ENCODE results near the gene ZNF669. TPM values are rescaled to one million over a fixed set of nuclear protein-coding genes. Genes with fewer than 3 reads are reported as not detected.

Gene ZNF669
- total RNA-seq, 1 experiment from 2014 or later = 19.5 TPM

DNA sequence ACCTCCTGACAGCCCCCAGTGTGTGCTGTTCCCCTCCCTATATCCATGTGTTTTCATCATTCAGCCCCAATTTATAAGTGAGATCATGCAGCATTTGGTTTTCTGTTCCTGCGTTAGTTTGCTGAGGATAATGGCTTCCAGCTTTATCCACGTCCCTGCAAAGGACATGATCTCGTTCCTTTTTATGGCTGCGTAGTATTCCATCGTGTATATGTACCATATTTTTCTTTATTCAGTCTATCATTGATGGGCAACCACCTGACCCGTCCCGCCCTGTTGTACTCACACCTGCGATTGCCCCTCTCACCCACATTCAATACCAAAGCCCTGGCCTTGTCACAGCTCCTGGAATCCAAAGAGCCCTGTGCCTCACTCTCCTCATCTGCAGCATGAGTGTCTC is 19.4 kb downstream of the ZNF669 start:
- no peaks in the 10 kb centered on the region for H3K27me3 ChIP-seq (ENCODE audit: insufficient read depth, low read length)
- H3K27ac Mint-ChIP-seq = no peak overlapping the region
- H3K4ac ChIP-seq (ENCODE audit: low read depth, low read length) = no peak overlapping the region
- H3K4me1 Mint-ChIP-seq = peaks cover 7 to 10% of the 10 kb centered on the region in 2 experiments
- TF ChIP-seq, protein P1, sequence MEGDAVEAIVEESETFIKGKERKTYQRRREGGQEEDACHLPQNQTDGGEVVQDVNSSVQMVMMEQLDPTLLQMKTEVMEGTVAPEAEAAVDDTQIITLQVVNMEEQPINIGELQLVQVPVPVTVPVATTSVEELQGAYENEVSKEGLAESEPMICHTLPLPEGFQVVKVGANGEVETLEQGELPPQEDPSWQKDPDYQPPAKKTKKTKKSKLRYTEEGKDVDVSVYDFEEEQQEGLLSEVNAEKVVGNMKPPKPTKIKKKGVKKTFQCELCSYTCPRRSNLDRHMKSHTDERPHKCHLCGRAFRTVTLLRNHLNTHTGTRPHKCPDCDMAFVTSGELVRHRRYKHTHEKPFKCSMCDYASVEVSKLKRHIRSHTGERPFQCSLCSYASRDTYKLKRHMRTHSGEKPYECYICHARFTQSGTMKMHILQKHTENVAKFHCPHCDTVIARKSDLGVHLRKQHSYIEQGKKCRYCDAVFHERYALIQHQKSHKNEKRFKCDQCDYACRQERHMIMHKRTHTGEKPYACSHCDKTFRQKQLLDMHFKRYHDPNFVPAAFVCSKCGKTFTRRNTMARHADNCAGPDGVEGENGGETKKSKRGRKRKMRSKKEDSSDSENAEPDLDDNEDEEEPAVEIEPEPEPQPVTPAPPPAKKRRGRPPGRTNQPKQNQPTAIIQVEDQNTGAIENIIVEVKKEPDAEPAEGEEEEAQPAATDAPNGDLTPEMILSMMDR (conservative IDR thresholded peaks at IDR 0.05) = no peak
- H2BK15ac ChIP-seq (ENCODE audit: low read depth, low read length) = no peak overlapping the region
- H3K9me3 ChIP-seq (ENCODE audit: control insufficient read depth, low read depth, low read length) = no peaks in the 10 kb centered on the region
- no peak overlapping the region for H4K91ac ChIP-seq (ENCODE audit: insufficient read length, low read depth, low read length)
- no peak overlapping the region for H3K4me2 ChIP-seq (ENCODE audit: insufficient read depth, insufficient read length, low read length)
- H4K5ac ChIP-seq (ENCODE audit: insufficient read length, low read depth, low read length) = no peak overlapping the region
- H2AK5ac ChIP-seq (ENCODE audit: insufficient read length, low read length) = no peak overlapping the region
- no peak for DNase-seq
- H2BK20ac ChIP-seq (ENCODE audit: low read depth, low read length, poor library complexity, severe bottlenecking) = no peak overlapping the region
- peaks cover 6% of the 10 kb centered on the region for H3K27me3 Mint-ChIP-seq (ENCODE audit: low read depth)
- no peaks in the 10 kb centered on the region; the same call in 1 of the 2 replicates for H3K4me1 ChIP-seq (ENCODE audit: insufficient read depth, low read length)
- no peak overlapping the region for H3K23ac ChIP-seq (ENCODE audit: insufficient read length, low read depth, low read length)
- H3K18ac ChIP-seq (ENCODE audit: insufficient read length, low read depth, low read length) = no peak overlapping the region
- H3K9ac ChIP-seq (ENCODE audit: extremely low read depth, insufficient read length, low read length) = no peak overlapping the region
- peaks cover 8 to 14% of the 10 kb centered on the region in 2 experiments; a peak in 4 of 5 replicates for H3K9me3 Mint-ChIP-seq
- no peaks in the 10 kb centered on the region; a peak in 1 of 7 replicates for H3K36me3 Mint-ChIP-seq (ENCODE audit: insufficient read depth in 1 of 3, low read depth in 3 of 3)
- H3K79me1 ChIP-seq (ENCODE audit: insufficient read depth, low read depth, low read length, poor library complexity, severe bottlenecking) = no peaks in the 10 kb centered on the region
- no peak overlapping the region for H3K14ac ChIP-seq (ENCODE audit: insufficient read depth, low read length)
- H3K23me2 ChIP-seq (ENCODE audit: insufficient read length, low read depth, low read length, poor library complexity, severe bottlenecking) = no peaks in the 10 kb centered on the region
- H3K4me3 Mint-ChIP-seq = no peak overlapping the region
- no peaks in the 10 kb centered on the region for H4K20me1 ChIP-seq (ENCODE audit: control insufficient read depth, insufficient read depth, insufficient read length)
- H2BK120ac ChIP-seq (ENCODE audit: low read depth, low read length, poor library complexity, severe bottlenecking) = no peak overlapping the region
- no peak overlapping the region for H3K56ac ChIP-seq (ENCODE audit: insufficient read length, low read depth, low read length)
- no peak overlapping the region for H2BK5ac ChIP-seq (ENCODE audit: insufficient read length, low read length)
- no peak overlapping the region for H2AFZ ChIP-seq (ENCODE audit: low read length)
- H3K79me2 ChIP-seq (ENCODE audit: insufficient read depth, low read length) = no peaks in the 10 kb centered on the region
- no peak overlapping the region for H3T11ph ChIP-seq (ENCODE audit: low read length)
- H4K8ac ChIP-seq (replicated peaks; ENCODE audit: insufficient read length, low read depth, low read length) = no peak overlapping the region
- no CpG with 5 or more reads among the region's 8 CpGs for WGBS (ENCODE audit: extremely low coverage, insufficient read length, low lambda C conversion rate)
- no peak overlapping the region for H3K27ac ChIP-seq (ENCODE audit: insufficient read length, low read depth, low read length)
- no peak overlapping the region for H2BK12ac ChIP-seq (ENCODE audit: insufficient read length, low read depth, low read length)

All from H9 (cell line).